HepG2 (cell line): ENCODE data around the gene SUSD3. TPM values are rescaled to one million over a fixed set of nuclear protein-coding genes. Genes with fewer than 3 reads are reported as not detected.

Experiments
- ATAC-seq: fragments of 200-7000 bp; cut with Tn5 transposase; 3 replicates; pipeline ENCODE4 v1.9.1; 2020; ENCODE audit warnings: mild to moderate bottlenecking, moderate library complexity
- BruUV-seq: library from RNA; stranded (reverse); fragments of 400-500 nt; replicated peaks from 2 replicates; lab custom pipeline; 2021; lab: Mats Ljungman, UMichigan
- CTCF ChIA-PET: fragments of 300-600 bp; formaldehyde crosslinking; extraction: SDS; loops from one replicate; lab custom pipeline; 2021; ENCODE audit warnings: low total read pairs, inconsistent platforms, low intra/inter-chr PET ratio; lab: Yijun Ruan, JAX
- POLR2A ChIA-PET: fragments of 350-600 bp; sonication (Branson Sonifier 250); formaldehyde crosslinking; loops from one replicate; lab custom pipeline; 2020; ENCODE audit warnings: antibody characterized with exemption, inconsistent platforms; lab: Yijun Ruan, JAX
- DNase-seq: peaks from one replicate; pipeline ENCODE4 v3.0.0-alpha.2; 2015; ENCODE audit warnings: low spot score
- FAIRE-seq: peaks from 3 replicates; lab custom pipeline; 2011; peaks lifted over from hg19 to GRCh38; lab: Jason Lieb, UNC
- H2AFZ ChIP-seq: one replicate; pipeline ENCODE4 v1.6.1; 2011; ENCODE audit warnings: low read length, inconsistent platforms
- H3K27ac ChIP-seq: fragments of 300-600 bp; 3 replicates; pipeline ENCODE4 v1.8.0; 2011; ENCODE audit warnings: mixed run types, mild to moderate bottlenecking, mixed read lengths, low read length, inconsistent platforms; ENCODE audit not compliant: insufficient read depth; ENCODE audit errors: extremely low read length
- H3K27me3 ChIP-seq, 2 experiments: fragments of 200-600 bp in 1 of 2; 2 replicates in 1 of 2; 3 replicates in 1 of 2; pipeline versions ENCODE4 v1.6.0 to v1.8.0; 2011; ENCODE audit warnings: low read length in 2 of 2, mild to moderate bottlenecking in 2 of 2, moderate library complexity in 2 of 2, inconsistent platforms in 1 of 2; ENCODE audit not compliant: insufficient read depth in 2 of 2, control insufficient read depth in 1 of 2
- H3K36me3 ChIP-seq, 2 experiments: fragments of 200-600 bp in 1 of 2; replicated peaks in 1 of 2; 2 replicates in 1 of 2; 3 replicates in 1 of 2; pipeline versions ENCODE4 v1.5.1 to v1.8.0; 2011; ENCODE audit warnings: low read length in 2 of 2, inconsistent platforms in 1 of 2; ENCODE audit not compliant: insufficient read depth in 2 of 2, control insufficient read depth in 1 of 2
- H3K4me1 ChIP-seq: 2 replicates; pipeline ENCODE4 v1.5.1; 2012; ENCODE audit warnings: low read length, inconsistent platforms; ENCODE audit not compliant: insufficient read depth
- H3K4me2 ChIP-seq: 2 replicates; pipeline ENCODE4 v1.6.0; 2011; ENCODE audit warnings: low read depth, low read length, inconsistent platforms
- H3K4me3 ChIP-seq, 3 experiments: fragments of 200-600 bp in 1 of 3; sonication (generic), shearing (Covaris generic) in 1 of 3; replicated peaks in 1 of 3; 2 replicates each; pipeline ENCODE4 v1.5.1; 2011 to 2016; ENCODE audit warnings: low read length in 3 of 3, inconsistent platforms in 2 of 3, low read depth in 2 of 3, mild to moderate bottlenecking in 2 of 3, control low read depth in 1 of 3, mixed read lengths in 1 of 3; ENCODE audit not compliant: insufficient read depth in 1 of 3
- H3K79me2 ChIP-seq: one replicate; pipeline ENCODE4 v1.6.1; 2011; ENCODE audit warnings: low read length, inconsistent platforms; ENCODE audit not compliant: insufficient read depth
- H3K9ac ChIP-seq: 2 replicates; pipeline ENCODE4 v1.6.0; 2011; ENCODE audit warnings: mild to moderate bottlenecking, low read depth, low read length, inconsistent platforms; ENCODE audit not compliant: insufficient read depth
- H3K9me3 ChIP-seq: 2 replicates; pipeline ENCODE4 v1.5.1; 2012; ENCODE audit warnings: mild to moderate bottlenecking, low read length
- H4K20me1 ChIP-seq: 2 replicates; pipeline ENCODE4 v1.6.0; 2011; ENCODE audit warnings: inconsistent platforms, mild to moderate bottlenecking, low read length, moderate library complexity; ENCODE audit not compliant: insufficient read depth
- FOSL2 ChIP-seq: sonication (generic); formaldehyde crosslinking; IDR thresholded peaks from 2 replicates; pipeline ENCODE4 v1.4.0; 2020; ENCODE audit warnings: missing genetic modification reagents
- KDM6A ChIP-seq: IDR thresholded peaks from 2 replicates; pipeline ENCODE4 v1.6.1; 2016; ENCODE audit warnings: low read depth
- LCORL ChIP-seq, 2 experiments: fragments of 450-650 bp in 1 of 2; sonication (generic) in 1 of 2; formaldehyde crosslinking in 1 of 2; IDR thresholded peaks; 2 replicates each; pipeline versions ENCODE4 v1.5.0 to v1.6.1; 2017 to 2020; ENCODE audit warnings: antibody characterized with exemption in 1 of 2, missing genetic modification reagents in 1 of 2
- PAWR ChIP-seq: sonication (generic); formaldehyde crosslinking; IDR thresholded peaks from 2 replicates; pipeline ENCODE4 v1.4.0; 2020; ENCODE audit warnings: missing genetic modification reagents, mild to moderate bottlenecking, borderline replicate concordance
- RCOR2 ChIP-seq: IDR thresholded peaks from 2 replicates; pipeline ENCODE4 v1.6.1; 2016; ENCODE audit warnings: missing biosample characterization, missing genetic modification reagents
- SOX13 ChIP-seq, 3 experiments: fragments of 450-650 bp in 1 of 3; sonication (generic) in 1 of 3; formaldehyde crosslinking in 1 of 3; IDR thresholded peaks in 2 of 3; conservative IDR thresholded peaks in 1 of 3; 2 replicates each; pipeline versions ENCODE4 v1.5.0 to v1.6.1; 2016 to 2020; ENCODE audit warnings: antibody characterized with exemption in 1 of 3, mild to moderate bottlenecking in 1 of 3, missing compliant biosample characterization in 1 of 3, missing genetic modification reagents in 1 of 3, moderate library complexity in 1 of 3
- ZNF317 ChIP-seq: sonication (generic); formaldehyde crosslinking; IDR thresholded peaks from 2 replicates; pipeline ENCODE4 v1.5.0; 2020; ENCODE audit warnings: mild to moderate bottlenecking, missing genetic modification reagents
- ZNF501 ChIP-seq: sonication (generic); formaldehyde crosslinking; IDR thresholded peaks from 2 replicates; pipeline ENCODE4 v1.5.1; 2020; ENCODE audit warnings: mild to moderate bottlenecking, moderate library complexity, missing genetic modification reagents
- ZSCAN25 ChIP-seq: sonication (generic); formaldehyde crosslinking; IDR thresholded peaks from 2 replicates; pipeline ENCODE4 v1.8.0; 2022; ENCODE audit warnings: mild to moderate bottlenecking, missing genetic modification reagents
- WGBS: methylation state at CpG from one replicate; pipeline ENCODE4 v1.1.6; 2017; ENCODE audit warnings: low lambda C conversion rate; 5-methylcytosine and 5-hydroxymethylcytosine counted together
- in situ Hi-C: cut with HindIII; loops from 2 replicates; pipeline ENCODE4 v1.10.0; 2017; ENCODE audit warnings: low pct_unique_long_range_greater_than_20kb; ENCODE audit not compliant: extremely low pct_ligation_motif_present
- intact Hi-C: fragments of 100-400 bp; cut with micrococcal nuclease; formaldehyde crosslinking; loops from one replicate; pipeline ENCODE4 v1.10.0; 2022; ENCODE audit not compliant: unreplicated experiment
- polyA plus RNA-seq, 8 experiments: library from polyadenylated mRNA; depleted of rRNA in 3 of 8; stranded (reverse) in 7 of 8; unstranded in 1 of 8; fragments of >200 nt; fragmentation: Illumina TruSeq in 4 of 8; extraction: Trizol in 4 of 8; gene quantifications; 2 replicates each; pipeline versions ENCODE4 v1.2.1 to v1.2.3, GENCODE V29; 2011 to 2016; ENCODE audit warnings: low read depth in 4 of 8, missing spikeins in 1 of 8, mixed read lengths in 1 of 8; ENCODE audit not compliant: insufficient read depth in 1 of 8
- total RNA-seq, 5 experiments: library from RNA; depleted of rRNA; stranded (reverse); fragments of >200 nt; fragmentation: Illumina TruSeq; extraction: Trizol; gene quantifications; 2 replicates each; pipeline ENCODE4 v1.2.3, GENCODE V29; 2016; ENCODE audit warnings: low read depth in 1 of 5
- TF ChIP-seq, protein P1 (sequence below): IDR thresholded peaks from 2 replicates; pipeline ENCODE4 v1.6.1; 2016; ENCODE audit warnings: missing genetic modification reagents, missing compliant biosample characterization
- TF ChIP-seq, protein P2 (sequence below): sonication (generic); formaldehyde crosslinking; IDR thresholded peaks from 2 replicates; pipeline ENCODE4 v1.5.0; 2020; ENCODE audit warnings: missing genetic modification reagents, mild to moderate bottlenecking, borderline replicate concordance
- TF ChIP-seq, protein P3 (sequence below): sonication (generic); formaldehyde crosslinking; IDR thresholded peaks from 2 replicates; pipeline ENCODE4; 2020; ENCODE audit warnings: missing genetic modification reagents, mild to moderate bottlenecking, borderline replicate concordance
- TF ChIP-seq, protein P4 (sequence below): sonication (generic); formaldehyde crosslinking; IDR thresholded peaks from 2 replicates; pipeline ENCODE4 v1.4.0; 2020; ENCODE audit warnings: missing genetic modification reagents, mild to moderate bottlenecking, borderline replicate concordance

SUSD3 gene
- total and polyA plus RNA-seq, 2 of the 13 experiments (the other 11 are each of a cell fraction or from before 2014, with no cell fraction given) = 7.0 to 9.1 TPM

DNA sequence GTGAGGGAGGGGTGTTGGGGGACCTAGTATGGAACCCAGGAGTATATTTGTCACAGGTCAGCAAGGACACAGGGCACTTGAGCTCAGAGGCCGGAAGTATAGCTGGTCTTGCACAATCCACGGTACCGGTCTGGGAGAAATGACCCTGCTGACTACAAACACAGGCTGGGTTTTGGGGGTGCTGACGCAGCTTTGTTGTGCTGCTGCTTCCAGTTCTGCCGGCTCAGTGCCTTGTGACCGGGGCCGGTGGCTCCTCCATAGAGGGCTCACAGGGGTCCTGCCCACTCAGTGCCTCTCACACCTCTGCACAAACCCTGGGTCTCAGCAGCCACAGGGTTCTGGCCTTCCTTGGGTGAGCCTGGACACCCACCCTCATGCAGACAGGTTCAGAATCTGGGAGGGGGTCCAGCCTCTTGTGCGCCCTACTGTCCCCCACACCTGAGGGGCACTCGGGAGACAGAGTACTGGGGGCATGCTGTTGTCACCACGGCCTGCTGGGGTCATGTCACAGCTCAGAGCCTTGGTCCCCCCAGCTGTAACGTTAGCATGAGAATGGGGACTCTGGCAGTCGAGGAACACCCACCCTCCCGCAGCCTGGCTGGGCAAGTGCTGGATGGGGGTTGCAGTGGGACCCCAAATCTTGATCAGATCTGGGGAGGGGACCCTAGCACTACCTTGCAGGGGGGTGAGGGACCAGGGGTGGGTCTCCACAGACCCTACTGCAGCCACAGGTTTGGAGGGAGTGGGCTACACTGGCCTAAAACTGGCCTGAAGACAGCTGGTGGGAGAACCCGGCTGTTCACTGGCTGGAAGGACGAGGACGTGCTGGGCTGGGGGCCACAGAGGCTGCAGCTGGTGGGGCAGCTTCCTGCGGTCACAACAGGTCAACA, 57.8 kb downstream of the SUSD3 start:
- no peaks in the 10 kb centered on the region for H3K9me3 ChIP-seq
- H3K27me3 ChIP-seq = no peaks in the 10 kb centered on the region
- no peaks in the 10 kb centered on the region for H4K20me1 ChIP-seq
- H3K4me2 ChIP-seq = peak overlapping the region; percentile 77
- H3K79me2 ChIP-seq = no peaks in the 10 kb centered on the region
- CTCF ChIA-PET = no interaction called here
- ATAC-seq = peak; percentile 16
- POLR2A ChIA-PET = interaction anchor here (0.7 to 13.7 kb wide), 5 partner anchors 11 to 22 kb away, joined by 3 to 195 read pairs (median 4); partner anchors contain the start of genes CARD19 and NINJ1
- BruUV-seq = no TSS peak
- intact Hi-C loops = no loop called here
- H3K27ac ChIP-seq = peak overlapping the region; percentile 84
- 57% methylated on average over 7 of the region's 17 CpGs for WGBS
- H3K4me1 ChIP-seq = peaks cover 75% of the 10 kb centered on the region
- in situ Hi-C loops = no loop called here
- peak; percentile 84 for DNase-seq
- peak overlapping the region; percentile 70 for H3K9ac ChIP-seq
- peak; percentile 92 for FAIRE-seq
- H3K36me3 ChIP-seq = peaks cover 0 to 2% of the 10 kb centered on the region in 2 experiments; a peak in 2 of 5 replicates
- peak overlapping the region in 1 of 3 experiments; percentile 46; a peak in 2 of 6 replicates for H3K4me3 ChIP-seq
- no peak overlapping the region for H2AFZ ChIP-seq
- TF ChIP-seq ZNF501 (CRISPR knock-in tag) = peak; percentile 76
- TF ChIP-seq FOSL2 (CRISPR knock-in tag) = peak; percentile 71
- no peak for TF ChIP-seq KDM6A (CRISPR knock-in tag)
- TF ChIP-seq LCORL (IDR thresholded peaks at IDR 0.05) = no peak
- TF ChIP-seq LCORL (CRISPR knock-in tag; IDR thresholded peaks at IDR 0.05) = peak; percentile 93
- TF ChIP-seq, protein P1, sequence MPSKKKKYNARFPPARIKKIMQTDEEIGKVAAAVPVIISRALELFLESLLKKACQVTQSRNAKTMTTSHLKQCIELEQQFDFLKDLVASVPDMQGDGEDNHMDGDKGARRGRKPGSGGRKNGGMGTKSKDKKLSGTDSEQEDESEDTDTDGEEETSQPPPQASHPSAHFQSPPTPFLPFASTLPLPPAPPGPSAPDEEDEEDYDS (CRISPR knock-in tag) = peak; percentile 55; the same call in 1 of the 2 replicates
- TF ChIP-seq, protein P2, sequence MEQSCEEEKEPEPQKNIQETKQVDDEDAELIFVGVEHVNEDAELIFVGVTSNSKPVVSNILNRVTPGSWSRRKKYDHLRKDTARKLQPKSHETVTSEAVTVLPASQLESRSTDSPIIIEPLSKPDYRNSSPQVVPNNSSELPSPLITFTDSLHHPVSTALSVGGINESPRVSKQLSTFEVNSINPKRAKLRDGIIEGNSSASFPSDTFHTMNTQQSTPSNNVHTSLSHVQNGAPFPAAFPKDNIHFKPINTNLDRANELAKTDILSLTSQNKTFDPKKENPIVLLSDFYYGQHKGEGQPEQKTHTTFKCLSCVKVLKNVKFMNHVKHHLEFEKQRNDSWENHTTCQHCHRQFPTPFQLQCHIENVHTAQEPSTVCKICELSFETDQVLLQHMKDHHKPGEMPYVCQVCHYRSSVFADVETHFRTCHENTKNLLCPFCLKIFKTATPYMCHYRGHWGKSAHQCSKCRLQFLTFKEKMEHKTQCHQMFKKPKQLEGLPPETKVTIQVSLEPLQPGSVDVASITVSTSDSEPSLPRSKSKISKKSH (CRISPR knock-in tag) = no peak; the same call in 1 of the 2 replicates
- 0 out of 2 replicates have a peak, but pooled peaks have one; percentile 25 for TF ChIP-seq RCOR2
- TF ChIP-seq, protein P3, sequence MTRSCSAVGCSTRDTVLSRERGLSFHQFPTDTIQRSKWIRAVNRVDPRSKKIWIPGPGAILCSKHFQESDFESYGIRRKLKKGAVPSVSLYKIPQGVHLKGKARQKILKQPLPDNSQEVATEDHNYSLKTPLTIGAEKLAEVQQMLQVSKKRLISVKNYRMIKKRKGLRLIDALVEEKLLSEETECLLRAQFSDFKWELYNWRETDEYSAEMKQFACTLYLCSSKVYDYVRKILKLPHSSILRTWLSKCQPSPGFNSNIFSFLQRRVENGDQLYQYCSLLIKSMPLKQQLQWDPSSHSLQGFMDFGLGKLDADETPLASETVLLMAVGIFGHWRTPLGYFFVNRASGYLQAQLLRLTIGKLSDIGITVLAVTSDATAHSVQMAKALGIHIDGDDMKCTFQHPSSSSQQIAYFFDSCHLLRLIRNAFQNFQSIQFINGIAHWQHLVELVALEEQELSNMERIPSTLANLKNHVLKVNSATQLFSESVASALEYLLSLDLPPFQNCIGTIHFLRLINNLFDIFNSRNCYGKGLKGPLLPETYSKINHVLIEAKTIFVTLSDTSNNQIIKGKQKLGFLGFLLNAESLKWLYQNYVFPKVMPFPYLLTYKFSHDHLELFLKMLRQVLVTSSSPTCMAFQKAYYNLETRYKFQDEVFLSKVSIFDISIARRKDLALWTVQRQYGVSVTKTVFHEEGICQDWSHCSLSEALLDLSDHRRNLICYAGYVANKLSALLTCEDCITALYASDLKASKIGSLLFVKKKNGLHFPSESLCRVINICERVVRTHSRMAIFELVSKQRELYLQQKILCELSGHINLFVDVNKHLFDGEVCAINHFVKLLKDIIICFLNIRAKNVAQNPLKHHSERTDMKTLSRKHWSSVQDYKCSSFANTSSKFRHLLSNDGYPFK (CRISPR knock-in tag) = peak; percentile 19; the same call in 1 of the 2 replicates
- TF ChIP-seq, protein P4, sequence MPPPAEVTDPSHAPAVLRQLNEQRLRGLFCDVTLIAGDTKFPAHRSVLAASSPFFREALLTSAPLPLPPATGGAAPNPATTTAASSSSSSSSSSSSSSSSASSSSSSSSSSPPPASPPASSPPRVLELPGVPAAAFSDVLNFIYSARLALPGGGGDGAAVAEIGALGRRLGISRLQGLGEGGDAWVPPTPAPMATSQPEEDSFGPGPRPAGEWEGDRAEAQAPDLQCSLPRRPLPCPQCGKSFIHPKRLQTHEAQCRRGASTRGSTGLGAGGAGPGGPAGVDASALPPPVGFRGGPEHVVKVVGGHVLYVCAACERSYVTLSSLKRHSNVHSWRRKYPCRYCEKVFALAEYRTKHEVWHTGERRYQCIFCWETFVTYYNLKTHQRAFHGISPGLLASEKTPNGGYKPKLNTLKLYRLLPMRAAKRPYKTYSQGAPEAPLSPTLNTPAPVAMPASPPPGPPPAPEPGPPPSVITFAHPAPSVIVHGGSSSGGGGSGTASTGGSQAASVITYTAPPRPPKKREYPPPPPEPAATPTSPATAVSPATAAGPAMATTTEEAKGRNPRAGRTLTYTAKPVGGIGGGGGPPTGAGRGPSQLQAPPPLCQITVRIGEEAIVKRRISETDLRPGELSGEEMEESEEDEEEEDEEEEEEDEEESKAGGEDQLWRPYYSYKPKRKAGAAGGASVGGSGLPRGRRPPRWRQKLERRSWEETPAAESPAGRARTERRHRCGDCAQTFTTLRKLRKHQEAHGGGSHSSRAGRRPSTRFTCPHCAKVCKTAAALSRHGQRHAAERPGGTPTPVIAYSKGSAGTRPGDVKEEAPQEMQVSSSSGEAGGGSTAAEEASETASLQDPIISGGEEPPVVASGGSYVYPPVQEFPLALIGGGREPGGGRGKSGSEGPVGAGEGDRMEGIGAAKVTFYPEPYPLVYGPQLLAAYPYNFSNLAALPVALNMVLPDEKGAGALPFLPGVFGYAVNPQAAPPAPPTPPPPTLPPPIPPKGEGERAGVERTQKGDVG = no peak
- TF ChIP-seq PAWR (CRISPR knock-in tag) = no peak
- TF ChIP-seq SOX13 (IDR thresholded peaks at IDR 0.05) = no peak
- TF ChIP-seq SOX13 (CRISPR knock-in tag; conservative IDR thresholded peaks at IDR 0.05 in 1 of 2, IDR thresholded peaks at IDR 0.05 in 1 of 2) = peak in 1 of 2 experiments; percentile 57; a peak in 1 of 4 replicates
- 0 out of 2 replicates have a peak, but pooled peaks have one; percentile 41 for TF ChIP-seq ZNF317 (CRISPR knock-in tag)
- peak; percentile 99 for TF ChIP-seq ZSCAN25
